DND-41 (cell line): Measurements from ENCODE around the gene AP2B1.

Experiments
- EZH2 ChIP-seq: IDR thresholded peaks from 3 replicates; pipeline ENCODE4 v1.6.1; 2012; ENCODE audit warnings: borderline replicate concordance, low read depth, mild to moderate bottlenecking, moderate library complexity, low read length, inconsistent platforms; ENCODE audit not compliant: severe bottlenecking
- TF ChIP-seq, protein P1 (sequence below): IDR thresholded peaks from 2 replicates; pipeline ENCODE4 v1.5.1; 2012; ENCODE audit warnings: borderline replicate concordance, low read length, moderate library complexity, mild to moderate bottlenecking; ENCODE audit not compliant: poor library complexity, severe bottlenecking; ENCODE audit errors: extremely low read depth

DNA sequence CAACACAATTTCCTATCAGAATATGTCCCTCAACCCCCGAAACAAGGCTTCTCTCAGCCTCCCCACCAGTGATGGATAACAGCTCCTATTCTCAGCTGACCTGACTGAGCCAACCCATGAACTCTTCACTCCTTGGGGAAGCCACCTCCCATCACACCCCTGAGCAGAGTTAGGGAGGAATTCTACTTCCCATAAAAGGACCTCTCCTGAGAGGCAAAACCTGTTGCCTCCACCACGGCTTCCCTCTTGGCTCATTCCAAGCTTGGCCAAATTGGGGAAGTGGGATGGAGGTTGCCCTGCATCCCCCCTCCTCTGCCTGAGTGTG lies 138.6 kb downstream of the AP2B1 start:
- TF ChIP-seq, protein P1, sequence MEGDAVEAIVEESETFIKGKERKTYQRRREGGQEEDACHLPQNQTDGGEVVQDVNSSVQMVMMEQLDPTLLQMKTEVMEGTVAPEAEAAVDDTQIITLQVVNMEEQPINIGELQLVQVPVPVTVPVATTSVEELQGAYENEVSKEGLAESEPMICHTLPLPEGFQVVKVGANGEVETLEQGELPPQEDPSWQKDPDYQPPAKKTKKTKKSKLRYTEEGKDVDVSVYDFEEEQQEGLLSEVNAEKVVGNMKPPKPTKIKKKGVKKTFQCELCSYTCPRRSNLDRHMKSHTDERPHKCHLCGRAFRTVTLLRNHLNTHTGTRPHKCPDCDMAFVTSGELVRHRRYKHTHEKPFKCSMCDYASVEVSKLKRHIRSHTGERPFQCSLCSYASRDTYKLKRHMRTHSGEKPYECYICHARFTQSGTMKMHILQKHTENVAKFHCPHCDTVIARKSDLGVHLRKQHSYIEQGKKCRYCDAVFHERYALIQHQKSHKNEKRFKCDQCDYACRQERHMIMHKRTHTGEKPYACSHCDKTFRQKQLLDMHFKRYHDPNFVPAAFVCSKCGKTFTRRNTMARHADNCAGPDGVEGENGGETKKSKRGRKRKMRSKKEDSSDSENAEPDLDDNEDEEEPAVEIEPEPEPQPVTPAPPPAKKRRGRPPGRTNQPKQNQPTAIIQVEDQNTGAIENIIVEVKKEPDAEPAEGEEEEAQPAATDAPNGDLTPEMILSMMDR = no peak
- no peak for TF ChIP-seq EZH2
